AG04450 (cell line): ENCODE measurements around the gene P3H4. TPM values are rescaled to one million over a fixed set of nuclear protein-coding genes. Genes with fewer than 3 reads are reported as not detected.

Experiments used
- CTCF ChIA-PET: fragments of 300-600, 350-600 bp; formaldehyde crosslinking; extraction: SDS; loops from one replicate; lab custom pipeline; 2022; ENCODE audit warnings: antibody characterized with exemption, inconsistent platforms; lab: Charles Lee
- POLR2A ChIA-PET: fragments of 350-600 bp; formaldehyde crosslinking; extraction: SDS; loops from one replicate; lab custom pipeline; 2021; ENCODE audit warnings: antibody characterized with exemption, inconsistent platforms; lab: Yijun Ruan, JAX
- DNase-seq: peaks from one replicate; pipeline ENCODE4 v3.0.0-alpha.2; 2011; ENCODE audit warnings: low read depth, low spot score
- H3K27ac ChIP-seq: one replicate; pipeline ENCODE4 v1.5.1; 2012; ENCODE audit warnings: low read depth, low read length, control low read depth
- H3K27me3 ChIP-seq: one replicate; pipeline ENCODE4 v1.6.0; 2012; ENCODE audit warnings: low read length; ENCODE audit not compliant: control insufficient read depth, insufficient read depth
- H3K4me3 ChIP-seq: 2 replicates; pipeline ENCODE4 v1.5.1; 2011; ENCODE audit warnings: mild to moderate bottlenecking, low read depth, low read length, control low read depth
- H3K9me3 ChIP-seq: 2 replicates; pipeline ENCODE4 v1.5.1; 2012; ENCODE audit warnings: low read length; ENCODE audit not compliant: control insufficient read depth, insufficient read depth
- CTCF ChIP-seq: IDR thresholded peaks from 2 replicates; pipeline ENCODE4 v1.5.1; 2011; ENCODE audit warnings: low read depth, low read length, control low read depth, inconsistent platforms
- polyA plus RNA-seq: library from polyadenylated mRNA; depleted of rRNA; stranded (reverse); fragments of >200 nt; gene quantifications from 2 replicates; pipeline ENCODE4 v1.2.3, GENCODE V29; 2011

Gene P3H4
- polyA plus RNA-seq, 1 experiment = 51.5 TPM

GRCh38 chr17:41784207-41784744 is 27.5 kb downstream of the P3H4 start:
- Histone ChIP-seq H3K27me3 (peaks cover 1% of the 10 kb centered on the region), H3K4me3 (peak overlapping the region; percentile 78), H3K9me3 (no peaks in the 10 kb centered on the region; the same call in 1 of the 2 replicates), H3K27ac (no peak overlapping the region)
- no peak for TF ChIP-seq CTCF
- ChIA-PET POLR2A (no interaction called here), CTCF (interaction anchor here (1.4 to 2.5 kb wide), 2 partner anchors 11 to 17 kb away, joined by 4 to 13 read pairs; no protein-coding TSS in a partner anchor)
- no peak for DNase-seq

GRCh38 chr17:41782142-41782541 is 29.6 kb downstream of the P3H4 start:
- ChIA-PET CTCF (interaction anchor here (2.8 kb wide), 1 partner anchor 19 kb away, joined by 13 read pairs; no protein-coding TSS in a partner anchor), POLR2A (no interaction called here)
- Histone ChIP-seq H3K4me3 (no peak overlapping the region), H3K27ac (no peak overlapping the region), H3K27me3 (no peaks in the 10 kb centered on the region), H3K9me3 (no peaks in the 10 kb centered on the region; the same call in 1 of the 2 replicates)
- DNase-seq = no peak
- TF ChIP-seq CTCF = no peak

GRCh38 chr17:41781404-41782110 is 30.2 kb downstream of the P3H4 start:
- TF ChIP-seq CTCF = no peak
- H3K27ac ChIP-seq = no peak overlapping the region
- H3K4me3 ChIP-seq = no peak overlapping the region
- no peak for DNase-seq
- ChIA-PET POLR2A (no interaction called here), CTCF (interaction anchor here (2.8 kb wide), 1 partner anchor 20 kb away, joined by 13 read pairs; no protein-coding TSS in a partner anchor)
- H3K9me3 ChIP-seq = no peaks in the 10 kb centered on the region; the same call in 1 of the 2 replicates
- no peaks in the 10 kb centered on the region for H3K27me3 ChIP-seq

- POLR2A ChIA-PET = interaction anchor here (1.1 kb wide), 1 partner anchor 92 kb away, joined by 5 read pairs; the partner anchor contains the start of gene EIF1
- CTCF ChIA-PET = interaction anchor here (0.6 to 2.8 kb wide), 4 partner anchors 9 to 42 kb away, joined by 3 to 13 read pairs (median 3); no protein-coding TSS in a partner anchor
- no peak for TF ChIP-seq CTCF
- Histone ChIP-seq H3K27me3 (no peaks in the 10 kb centered on the region), H3K4me3 (no peak overlapping the region), H3K9me3 (no peaks in the 10 kb centered on the region), H3K27ac (no peak overlapping the region)
- no peak for DNase-seq
These were observed 31.8 kb downstream of the P3H4 start for GRCh38 chr17:41779954-41780353.
